Measurements from ENCODE around the gene KRT27. TPM values are rescaled to one million over a fixed set of nuclear protein-coding genes. Genes with fewer than 3 reads are reported as not detected.

KRT27 gene
- total RNA-seq, 2 donors from 2014 or later = not detected

GRCh38 chr17:40801157-40801556 lies 18.8 kb upstream of the KRT27 start:
- H3K27me3 ChIP-seq = no peaks in the 10 kb centered on the region
- DNase-seq = no peak
- no peaks in the 10 kb centered on the region for H3K4me1 ChIP-seq
- 39 to 49% methylated on average over 2 of the region's 2 CpGs for WGBS, 2 donors
- no peak for ATAC-seq
- no peak overlapping the region for H3K27ac ChIP-seq
- H3K36me3 ChIP-seq (replicated peaks in 1 of 2; ENCODE audit: insufficient read depth in 1 of 2, low read depth in 2 of 2) = no peaks in the 10 kb centered on the region
- no peak overlapping the region for H3K4me3 ChIP-seq
- H3K9me3 ChIP-seq = no peaks in the 10 kb centered on the region
- TF ChIP-seq POLR2A (IDR thresholded peaks at IDR 0.05) = no peak
- no peak for TF ChIP-seq CTCF (IDR thresholded peaks at IDR 0.05)
- intact Hi-C loops (cut with DNase I) = no loop called here

DNA sequence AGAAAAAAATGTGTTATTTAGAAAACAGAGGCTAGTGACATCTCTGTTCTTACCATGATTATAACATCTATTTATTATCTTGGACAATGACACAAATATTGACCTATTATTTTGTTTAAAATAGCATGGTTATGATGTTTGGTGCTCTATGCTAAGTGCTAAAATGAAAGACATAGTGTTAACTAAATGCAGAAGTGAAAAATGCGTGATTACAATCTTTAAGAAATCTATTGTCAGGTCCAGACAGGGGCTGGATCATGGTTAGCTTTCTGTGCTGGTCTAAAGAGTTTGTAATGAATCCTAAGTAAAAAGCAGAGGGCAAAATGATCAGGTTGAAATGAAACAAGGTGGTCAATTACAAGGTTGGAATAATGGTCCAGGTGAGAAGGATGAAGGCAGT lies 18.0 kb upstream of the KRT27 start:
- Histone ChIP-seq H3K27me3 (no peaks in the 10 kb centered on the region), H3K36me3 (replicated peaks in 1 of 2; ENCODE audit: insufficient read depth in 1 of 2, low read depth in 2 of 2) (no peaks in the 10 kb centered on the region), H3K9me3 (no peaks in the 10 kb centered on the region), H3K27ac (no peak overlapping the region), H3K4me1 (no peaks in the 10 kb centered on the region), H3K4me3 (no peak overlapping the region)
- intact Hi-C loops (cut with DNase I) = no loop called here
- 40 to 42% methylated on average over 1 of the region's 1 CpG for WGBS, 2 donors
- DNase-seq (no peak), ATAC-seq (no peak)
- no peak for TF ChIP-seq POLR2A (IDR thresholded peaks at IDR 0.05)

GRCh38 chr17:40799859-40800258 lies 17.5 kb upstream of the KRT27 start, which contains the start of gene KRT28:
Gene KRT28, minus strand, starts transcription at chr17:40799959. Its CDS starts 66 bp downstream, at chr17:40799893.
- intact Hi-C loops (cut with DNase I) = no loop called here
- Histone ChIP-seq H3K36me3 (replicated peaks in 1 of 2; ENCODE audit: insufficient read depth in 1 of 2, low read depth in 2 of 2) (no peaks in the 10 kb centered on the region), H3K4me1 (no peaks in the 10 kb centered on the region), H3K27ac (no peak within 1 kb of the TSS), H3K4me3 (no peak within 1 kb of the TSS), H3K9me3 (no peaks in the 10 kb centered on the region), H3K27me3 (no peaks in the 10 kb centered on the region)
- DNase-seq (no peak), ATAC-seq (no peak)
- TF ChIP-seq POLR2A (IDR thresholded peaks at IDR 0.05) = no peak
- TF ChIP-seq CTCF (IDR thresholded peaks at IDR 0.05) = no peak
- 40 to 53% methylated on average over 3 of the region's 3 CpGs for WGBS, 2 donors

DNA sequence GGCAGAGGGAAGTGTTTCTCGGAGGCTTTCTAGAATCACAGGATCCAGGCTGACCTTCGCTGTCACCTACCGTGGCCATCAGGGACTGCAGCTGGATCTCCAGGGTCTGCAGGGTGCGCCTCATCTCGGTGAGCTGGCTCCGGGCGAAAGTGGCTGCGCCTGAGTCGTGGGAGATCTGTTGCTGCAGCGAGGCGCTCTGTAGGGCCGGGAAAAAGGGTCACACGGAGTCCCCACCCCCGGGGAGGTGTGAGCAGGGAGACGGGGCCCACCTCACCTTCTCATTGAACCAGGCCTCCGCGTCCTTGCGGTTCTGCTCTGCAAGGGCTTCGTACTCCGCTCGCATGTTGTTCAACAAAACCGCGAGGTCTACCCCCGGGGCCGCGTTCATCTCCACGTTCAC lies 14.5 kb upstream of the KRT27 start:
- Histone ChIP-seq H3K4me1 (no peaks in the 10 kb centered on the region), H3K9me3 (no peaks in the 10 kb centered on the region), H3K27ac (no peak overlapping the region), H3K36me3 (replicated peaks in 1 of 2; ENCODE audit: insufficient read depth in 1 of 2, low read depth in 2 of 2) (no peaks in the 10 kb centered on the region), H3K27me3 (no peaks in the 10 kb centered on the region), H3K4me3 (no peak overlapping the region)
- intact Hi-C loops (cut with DNase I) = no loop called here
- WGBS, 2 donors = 65 to 66% methylated on average over 21 to 27 of the region's 27 CpGs
- DNase-seq = no peak
- TF ChIP-seq CTCF (IDR thresholded peaks at IDR 0.05) (no peak), POLR2A (IDR thresholded peaks at IDR 0.05) (no peak)
- no peak for ATAC-seq

GRCh38 chr17:40795019-40795667 lies 12.8 kb upstream of the KRT27 start:
- Histone ChIP-seq H3K27ac (no peak overlapping the region), H3K27me3 (no peaks in the 10 kb centered on the region), H3K4me3 (no peak overlapping the region), H3K9me3 (no peaks in the 10 kb centered on the region), H3K4me1 (no peaks in the 10 kb centered on the region), H3K36me3 (replicated peaks in 1 of 2; ENCODE audit: insufficient read depth in 1 of 2, low read depth in 2 of 2) (no peaks in the 10 kb centered on the region)
- intact Hi-C loops (cut with DNase I) = no loop called here
- DNase-seq (no peak), ATAC-seq (no peak)
- TF ChIP-seq CTCF (IDR thresholded peaks at IDR 0.05) (no peak), POLR2A (IDR thresholded peaks at IDR 0.05) (no peak)
- 60 to 66% methylated on average over 10 of the region's 10 CpGs for WGBS, 2 donors

Measured in body of pancreas (tissue), 4 donors.